GM12878 (cell line): ENCODE results near the gene KLHL20. TPM values are rescaled to one million over a fixed set of nuclear protein-coding genes. Genes with fewer than 3 reads are reported as not detected.

Experiments used
- ATF7 ChIP-seq: fragments of 450-650 bp; IDR thresholded peaks from 2 replicates; pipeline ENCODE4 v1.6.1; 2016; ENCODE audit warnings: low read depth, mild to moderate bottlenecking
- CHD2 ChIP-seq: IDR thresholded peaks from 2 replicates; pipeline ENCODE4 v1.6.1; 2011; ENCODE audit warnings: low read depth, low read length, improper control_type of control experiment, borderline replicate concordance
- CREB1 ChIP-seq: IDR thresholded peaks from 2 replicates; pipeline ENCODE4 v1.6.1; 2012; ENCODE audit warnings: low read depth, mild to moderate bottlenecking, inconsistent platforms
- CREM ChIP-seq: IDR thresholded peaks from 2 replicates; pipeline ENCODE4 v1.6.1; 2014; ENCODE audit warnings: antibody characterized with exemption, low read depth
- DPF2 ChIP-seq: fragments of 450-650 bp; IDR thresholded peaks from 2 replicates; pipeline ENCODE4 v1.6.1; 2017; ENCODE audit warnings: mild to moderate bottlenecking
- FOXK2 ChIP-seq: fragments of 450-650 bp; IDR thresholded peaks from 2 replicates; pipeline ENCODE4 v1.6.1; 2017; ENCODE audit warnings: mild to moderate bottlenecking, moderate library complexity
- FOXM1 ChIP-seq: IDR thresholded peaks from 2 replicates; pipeline ENCODE4 v1.6.1; 2012; ENCODE audit warnings: low read depth, mild to moderate bottlenecking, inconsistent platforms, low read length, moderate library complexity
- MTA3 ChIP-seq: IDR thresholded peaks from 2 replicates; pipeline ENCODE4 v1.6.1; 2012; ENCODE audit warnings: low read length, inconsistent platforms, borderline replicate concordance
- NBN ChIP-seq: fragments of 450-650 bp; IDR thresholded peaks from 2 replicates; pipeline ENCODE4 v1.6.1; 2016
- TCF7 ChIP-seq: IDR thresholded peaks from 2 replicates; pipeline ENCODE4 v1.6.1; 2014; ENCODE audit warnings: antibody characterized with exemption, borderline replicate concordance
- ZNF207 ChIP-seq: fragments of 450-650 bp; IDR thresholded peaks from 2 replicates; pipeline ENCODE4 v1.6.1; 2014; ENCODE audit warnings: antibody characterized with exemption, mild to moderate bottlenecking, borderline replicate concordance
- polyA plus RNA-seq, 11 experiments: library from polyadenylated mRNA; depleted of rRNA in 4 of 11; unstranded in 6 of 11; stranded (reverse) in 5 of 11; fragments of >200 nt; fragmentation: Nextera tagmentation in 4 of 11; fragmentation: Illumina TruSeq in 1 of 11; extraction: Ambion mirVana in 4 of 11; extraction: Trizol in 1 of 11; gene quantifications; 1 replicate in 1 of 11; 2 replicates in 10 of 11; pipeline versions ENCODE4 v1.2.1 to v1.2.3, GENCODE V29; 2011 to 2016; ENCODE audit warnings: inconsistent platforms in 2 of 11, missing spikeins in 2 of 11, low read depth in 1 of 11
- total RNA-seq, 4 experiments: library from RNA; depleted of rRNA in 3 of 4; stranded (reverse); fragments of >200 nt in 3 of 4; fragmentation: Illumina TruSeq in 1 of 4; extraction: Trizol in 1 of 4; gene quantifications; 2 replicates each; pipeline versions ENCODE4 v1.2.1 to v1.2.3, GENCODE V29; 2013 to 2021
- TF ChIP-seq, protein P1 (sequence below): fragments of 150-350 bp; IDR thresholded peaks from 2 replicates; pipeline ENCODE4 v1.6.1; 2016; ENCODE audit warnings: low read depth, low read length
- TF ChIP-seq, protein P2 (sequence below): IDR thresholded peaks from 2 replicates; pipeline ENCODE4 v1.6.1; 2011; ENCODE audit warnings: low read depth, low read length, improper control_type of control experiment, borderline replicate concordance
- TF ChIP-seq, protein P3 (sequence below): IDR thresholded peaks from 2 replicates; pipeline ENCODE4 v1.6.1; 2012; ENCODE audit warnings: improper control_type of control experiment, low read depth, low read length; ENCODE audit not compliant: insufficient replicate concordance
- TF ChIP-seq, protein P4 (sequence below): IDR thresholded peaks from 2 replicates; pipeline ENCODE4 v1.6.1; 2012; ENCODE audit warnings: low read depth, low read length, improper control_type of control experiment
- TF ChIP-seq, protein P5 (sequence below): fragments of 450-650 bp; IDR thresholded peaks from 2 replicates; pipeline ENCODE4 v1.6.1; 2014; ENCODE audit warnings: mild to moderate bottlenecking

The KLHL20 gene
- total and polyA plus RNA-seq, 10 of the 15 experiments (the other 5 are each of a cell fraction or from before 2014, with no cell fraction given), result 3.8 to 14.0 (median 10.0) TPM

DNA sequence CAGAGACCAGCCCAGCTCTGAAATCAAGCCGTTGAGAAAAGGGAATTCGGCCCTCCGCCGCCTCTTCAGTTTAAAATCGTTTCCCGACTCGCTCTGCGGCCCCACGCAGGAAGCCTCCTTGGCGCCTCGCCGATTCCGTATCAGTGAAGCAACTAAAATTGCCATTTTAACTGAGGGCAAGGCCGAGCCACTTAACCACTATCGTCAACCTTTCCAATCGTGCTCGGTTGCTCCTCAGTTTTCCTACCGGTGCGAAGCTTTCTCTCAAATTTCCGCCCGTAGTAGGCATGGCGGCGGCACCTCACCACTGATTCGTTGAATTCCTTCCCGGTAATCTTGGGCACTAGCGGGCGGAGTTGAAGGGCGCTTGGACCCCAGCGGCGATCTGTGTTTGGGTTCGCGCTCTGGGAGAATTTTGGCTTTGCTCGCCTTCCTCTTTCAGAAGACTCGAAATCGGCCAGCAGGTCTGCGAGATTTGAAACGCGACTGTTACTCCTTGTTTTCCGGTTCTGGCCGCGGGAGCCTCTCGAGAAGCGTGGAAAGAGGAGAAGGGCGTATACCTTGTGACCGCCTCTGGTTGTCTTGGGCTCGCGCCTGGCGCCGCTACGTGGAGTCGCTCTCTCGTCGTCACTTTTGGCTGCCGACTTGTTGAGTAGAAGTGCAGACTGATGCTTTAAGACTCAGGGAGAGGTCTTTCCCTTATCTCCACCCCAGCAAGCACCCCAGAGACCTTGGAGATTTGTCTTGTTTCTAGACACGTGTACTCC, 109.7 kb downstream of the KLHL20 start, which contains the start of the genes CENPL and DARS2 (continued):
- TF ChIP-seq, protein P1, sequence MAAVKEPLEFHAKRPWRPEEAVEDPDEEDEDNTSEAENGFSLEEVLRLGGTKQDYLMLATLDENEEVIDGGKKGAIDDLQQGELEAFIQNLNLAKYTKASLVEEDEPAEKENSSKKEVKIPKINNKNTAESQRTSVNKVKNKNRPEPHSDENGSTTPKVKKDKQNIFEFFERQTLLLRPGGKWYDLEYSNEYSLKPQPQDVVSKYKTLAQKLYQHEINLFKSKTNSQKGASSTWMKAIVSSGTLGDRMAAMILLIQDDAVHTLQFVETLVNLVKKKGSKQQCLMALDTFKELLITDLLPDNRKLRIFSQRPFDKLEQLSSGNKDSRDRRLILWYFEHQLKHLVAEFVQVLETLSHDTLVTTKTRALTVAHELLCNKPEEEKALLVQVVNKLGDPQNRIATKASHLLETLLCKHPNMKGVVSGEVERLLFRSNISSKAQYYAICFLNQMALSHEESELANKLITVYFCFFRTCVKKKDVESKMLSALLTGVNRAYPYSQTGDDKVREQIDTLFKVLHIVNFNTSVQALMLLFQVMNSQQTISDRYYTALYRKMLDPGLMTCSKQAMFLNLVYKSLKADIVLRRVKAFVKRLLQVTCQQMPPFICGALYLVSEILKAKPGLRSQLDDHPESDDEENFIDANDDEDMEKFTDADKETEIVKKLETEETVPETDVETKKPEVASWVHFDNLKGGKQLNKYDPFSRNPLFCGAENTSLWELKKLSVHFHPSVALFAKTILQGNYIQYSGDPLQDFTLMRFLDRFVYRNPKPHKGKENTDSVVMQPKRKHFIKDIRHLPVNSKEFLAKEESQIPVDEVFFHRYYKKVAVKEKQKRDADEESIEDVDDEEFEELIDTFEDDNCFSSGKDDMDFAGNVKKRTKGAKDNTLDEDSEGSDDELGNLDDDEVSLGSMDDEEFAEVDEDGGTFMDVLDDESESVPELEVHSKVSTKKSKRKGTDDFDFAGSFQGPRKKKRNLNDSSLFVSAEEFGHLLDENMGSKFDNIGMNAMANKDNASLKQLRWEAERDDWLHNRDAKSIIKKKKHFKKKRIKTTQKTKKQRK, result peak; percentile 24; the same call in 1 of the 2 replicates
- TF ChIP-seq CREB1 (peak; percentile 96), FOXK2 (no peak), TCF7 (no peak), DPF2 (peak; percentile 30; the same call in 1 of the 2 replicates), NBN (peak; percentile 73; the same call in 1 of the 2 replicates), CHD2 (peak; percentile 39; the same call in 1 of the 2 replicates), CREM (peak; percentile 96), ATF7 (peak; percentile 57), MTA3 (0 out of 2 replicates have a peak, but pooled peaks have one; percentile 1), ZNF207 (no peak; the same call in 1 of the 2 replicates), FOXM1 (peak; percentile 69; the same call in 1 of the 2 replicates)
- TF ChIP-seq, protein P2, sequence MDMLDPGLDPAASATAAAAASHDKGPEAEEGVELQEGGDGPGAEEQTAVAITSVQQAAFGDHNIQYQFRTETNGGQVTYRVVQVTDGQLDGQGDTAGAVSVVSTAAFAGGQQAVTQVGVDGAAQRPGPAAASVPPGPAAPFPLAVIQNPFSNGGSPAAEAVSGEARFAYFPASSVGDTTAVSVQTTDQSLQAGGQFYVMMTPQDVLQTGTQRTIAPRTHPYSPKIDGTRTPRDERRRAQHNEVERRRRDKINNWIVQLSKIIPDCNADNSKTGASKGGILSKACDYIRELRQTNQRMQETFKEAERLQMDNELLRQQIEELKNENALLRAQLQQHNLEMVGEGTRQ, result no peak
- TF ChIP-seq, protein P3, sequence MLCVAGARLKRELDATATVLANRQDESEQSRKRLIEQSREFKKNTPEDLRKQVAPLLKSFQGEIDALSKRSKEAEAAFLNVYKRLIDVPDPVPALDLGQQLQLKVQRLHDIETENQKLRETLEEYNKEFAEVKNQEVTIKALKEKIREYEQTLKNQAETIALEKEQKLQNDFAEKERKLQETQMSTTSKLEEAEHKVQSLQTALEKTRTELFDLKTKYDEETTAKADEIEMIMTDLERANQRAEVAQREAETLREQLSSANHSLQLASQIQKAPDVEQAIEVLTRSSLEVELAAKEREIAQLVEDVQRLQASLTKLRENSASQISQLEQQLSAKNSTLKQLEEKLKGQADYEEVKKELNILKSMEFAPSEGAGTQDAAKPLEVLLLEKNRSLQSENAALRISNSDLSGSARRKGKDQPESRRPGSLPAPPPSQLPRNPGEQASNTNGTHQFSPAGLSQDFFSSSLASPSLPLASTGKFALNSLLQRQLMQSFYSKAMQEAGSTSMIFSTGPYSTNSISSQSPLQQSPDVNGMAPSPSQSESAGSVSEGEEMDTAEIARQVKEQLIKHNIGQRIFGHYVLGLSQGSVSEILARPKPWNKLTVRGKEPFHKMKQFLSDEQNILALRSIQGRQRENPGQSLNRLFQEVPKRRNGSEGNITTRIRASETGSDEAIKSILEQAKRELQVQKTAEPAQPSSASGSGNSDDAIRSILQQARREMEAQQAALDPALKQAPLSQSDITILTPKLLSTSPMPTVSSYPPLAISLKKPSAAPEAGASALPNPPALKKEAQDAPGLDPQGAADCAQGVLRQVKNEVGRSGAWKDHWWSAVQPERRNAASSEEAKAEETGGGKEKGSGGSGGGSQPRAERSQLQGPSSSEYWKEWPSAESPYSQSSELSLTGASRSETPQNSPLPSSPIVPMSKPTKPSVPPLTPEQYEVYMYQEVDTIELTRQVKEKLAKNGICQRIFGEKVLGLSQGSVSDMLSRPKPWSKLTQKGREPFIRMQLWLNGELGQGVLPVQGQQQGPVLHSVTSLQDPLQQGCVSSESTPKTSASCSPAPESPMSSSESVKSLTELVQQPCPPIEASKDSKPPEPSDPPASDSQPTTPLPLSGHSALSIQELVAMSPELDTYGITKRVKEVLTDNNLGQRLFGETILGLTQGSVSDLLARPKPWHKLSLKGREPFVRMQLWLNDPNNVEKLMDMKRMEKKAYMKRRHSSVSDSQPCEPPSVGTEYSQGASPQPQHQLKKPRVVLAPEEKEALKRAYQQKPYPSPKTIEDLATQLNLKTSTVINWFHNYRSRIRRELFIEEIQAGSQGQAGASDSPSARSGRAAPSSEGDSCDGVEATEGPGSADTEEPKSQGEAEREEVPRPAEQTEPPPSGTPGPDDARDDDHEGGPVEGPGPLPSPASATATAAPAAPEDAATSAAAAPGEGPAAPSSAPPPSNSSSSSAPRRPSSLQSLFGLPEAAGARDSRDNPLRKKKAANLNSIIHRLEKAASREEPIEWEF, result no peak
- TF ChIP-seq, protein P4, sequence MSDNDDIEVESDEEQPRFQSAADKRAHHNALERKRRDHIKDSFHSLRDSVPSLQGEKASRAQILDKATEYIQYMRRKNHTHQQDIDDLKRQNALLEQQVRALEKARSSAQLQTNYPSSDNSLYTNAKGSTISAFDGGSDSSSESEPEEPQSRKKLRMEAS, result peak; percentile 49; the same call in 1 of the 2 replicates
- TF ChIP-seq, protein P5, sequence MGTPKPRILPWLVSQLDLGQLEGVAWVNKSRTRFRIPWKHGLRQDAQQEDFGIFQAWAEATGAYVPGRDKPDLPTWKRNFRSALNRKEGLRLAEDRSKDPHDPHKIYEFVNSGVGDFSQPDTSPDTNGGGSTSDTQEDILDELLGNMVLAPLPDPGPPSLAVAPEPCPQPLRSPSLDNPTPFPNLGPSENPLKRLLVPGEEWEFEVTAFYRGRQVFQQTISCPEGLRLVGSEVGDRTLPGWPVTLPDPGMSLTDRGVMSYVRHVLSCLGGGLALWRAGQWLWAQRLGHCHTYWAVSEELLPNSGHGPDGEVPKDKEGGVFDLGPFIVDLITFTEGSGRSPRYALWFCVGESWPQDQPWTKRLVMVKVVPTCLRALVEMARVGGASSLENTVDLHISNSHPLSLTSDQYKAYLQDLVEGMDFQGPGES, result no peak
